Small intestine (tissue), 7 donors: Measurements from ENCODE around the gene CDH22. TPM values are rescaled to one million over a fixed set of nuclear protein-coding genes. Genes with fewer than 3 reads are reported as not detected.

ENCODE experiments used
- DNase-seq, 2 donors: peaks; one replicate each; pipeline versions ENCODE4 v3.0.0 to v3.0.0-alpha.2; 2013
- FAIRE-seq: peaks from 2 replicates; lab custom pipeline; 2012; peaks lifted over from hg19 to GRCh38; lab: Jason Lieb, UNC
- H3K27ac ChIP-seq, 3 donors: one replicate each; pipeline ENCODE4 v1.5.1; 2013; ENCODE audit warnings: low read length in 2 of 3, mild to moderate bottlenecking in 2 of 3, control low read depth in 1 of 3, inconsistent platforms in 1 of 3, low read depth in 1 of 3, moderate library complexity in 1 of 3
- H3K27me3 ChIP-seq, 3 donors: one replicate each; pipeline ENCODE4 v1.6.1; 2013; ENCODE audit warnings: low read length in 3 of 3, inconsistent platforms in 1 of 3; ENCODE audit not compliant: control insufficient read depth in 3 of 3, insufficient read depth in 3 of 3
- H3K36me3 ChIP-seq, 3 donors: one replicate each; pipeline ENCODE4 v1.6.1; 2013; ENCODE audit warnings: low read length in 3 of 3, inconsistent platforms in 1 of 3, low read depth in 1 of 3, mild to moderate bottlenecking in 1 of 3, moderate library complexity in 1 of 3; ENCODE audit not compliant: control insufficient read depth in 3 of 3, insufficient read depth in 2 of 3
- H3K4me1 ChIP-seq, 3 donors: one replicate each; pipeline ENCODE4 v1.6.1; 2013; ENCODE audit warnings: low read length in 2 of 3, inconsistent platforms in 1 of 3, low read depth in 1 of 3, mild to moderate bottlenecking in 1 of 3, moderate library complexity in 1 of 3; ENCODE audit not compliant: control insufficient read depth in 3 of 3, insufficient read depth in 2 of 3
- H3K4me3 ChIP-seq, 3 donors: one replicate each; pipeline ENCODE4 v1.5.1; 2013; ENCODE audit warnings: low read length in 3 of 3, control low read depth in 1 of 3, inconsistent platforms in 1 of 3, low read depth in 1 of 3, mild to moderate bottlenecking in 1 of 3, moderate library complexity in 1 of 3
- H3K9me3 ChIP-seq, 2 donors: one replicate each; pipeline ENCODE4 v1.6.1; 2013; ENCODE audit warnings: low read depth in 1 of 2, low read length in 1 of 2; ENCODE audit not compliant: control insufficient read depth in 2 of 2, insufficient read depth in 1 of 2
- WGBS, 3 donors: extraction: QIAGEN DNeasy Blood & Tissue Kit; methylation state at CpG; one replicate each; pipeline ENCODE4 v1.1.7; 2013; 5-methylcytosine and 5-hydroxymethylcytosine counted together
- polyA plus RNA-seq, 4 donors: library from polyadenylated mRNA; stranded (reverse) in 3 of 4; unstranded in 1 of 4; fragments of 200-250 nt in 3 of 4; fragments of 120-200 nt in 1 of 4; gene quantifications; one replicate each; pipeline versions ENCODE4 v1.2.1 to v1.2.3, GENCODE V29; 2013
- donor health status: healthy with polysubstance abuse.
- donor health status: control.
- donor health status: control.
- donor health status: Bipolar disorder and iron deficiency.
- donor health status: healthy.

CDH22 gene
- polyA plus RNA-seq, 4 donors: 0.03 to 0.84 TPM; not detected in 2

DNA sequence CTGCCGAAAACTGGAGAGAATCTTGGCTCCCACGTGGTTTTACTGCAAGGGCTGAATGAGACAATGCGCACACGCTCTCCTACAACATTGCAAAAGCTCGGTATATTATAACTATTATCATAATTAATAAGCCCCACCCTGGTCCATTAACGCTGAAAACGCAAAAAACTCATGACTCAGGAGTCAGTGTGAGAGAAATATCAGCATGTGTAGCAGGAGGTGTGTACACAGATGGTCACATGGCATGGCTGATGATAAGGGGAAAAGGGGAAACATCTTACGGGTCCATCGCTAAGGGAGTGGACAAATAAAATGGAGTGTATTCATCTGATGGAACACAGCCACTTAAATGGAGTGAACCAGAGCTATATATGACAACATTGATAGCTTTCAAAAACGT is 29.2 kb downstream of the CDH22 start:
- FAIRE-seq (no peak), DNase-seq (no peak)
- no peak overlapping the region for H3K4me3 ChIP-seq
- H3K9me3 ChIP-seq: no peaks in the 10 kb centered on the region
- 32 to 66% (median 37%) methylated on average over 10 of the region's 10 CpGs for WGBS, 3 donors
- H3K27me3 ChIP-seq: peaks cover 0 to 18% (median 7%) of the 10 kb centered on the region in 3 donors
- H3K27ac ChIP-seq: no peak overlapping the region
- H3K36me3 ChIP-seq: no peaks in the 10 kb centered on the region
- no peaks in the 10 kb centered on the region for H3K4me1 ChIP-seq

DNA sequence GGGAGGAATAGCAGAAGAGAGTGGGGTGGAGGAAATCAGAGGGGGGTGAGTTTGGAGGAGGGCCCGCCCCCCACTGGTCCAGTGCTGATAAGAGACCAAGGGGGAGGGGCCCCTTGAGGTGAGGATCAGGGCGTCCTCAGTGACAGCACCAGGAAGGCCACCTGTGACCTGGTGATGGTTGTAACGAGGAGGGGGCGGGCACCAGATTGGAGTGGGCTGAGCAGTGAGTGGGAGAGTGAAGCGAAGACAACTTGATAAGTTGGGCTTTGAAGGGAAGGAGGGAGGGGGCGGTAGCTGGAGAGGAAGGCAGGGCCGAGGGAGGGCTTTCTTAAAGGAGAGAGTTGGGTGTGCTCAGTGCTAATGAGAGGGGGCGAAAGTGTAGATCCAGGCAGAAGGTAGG is 30.7 kb downstream of the CDH22 start:
- no peak for FAIRE-seq
- 15 to 26% (median 18%) methylated on average over 8 of the region's 8 CpGs for WGBS, 3 donors
- no peaks in the 10 kb centered on the region for H3K36me3 ChIP-seq
- H3K9me3 ChIP-seq: peaks cover 0 to under 1% of the 10 kb centered on the region in 2 donors
- no peak overlapping the region for H3K27ac ChIP-seq
- H3K27me3 ChIP-seq: peaks cover 0 to 16% (median 11%) of the 10 kb centered on the region in 3 donors
- H3K4me3 ChIP-seq: no peak overlapping the region
- H3K4me1 ChIP-seq: no peaks in the 10 kb centered on the region
- no peak for DNase-seq

DNA sequence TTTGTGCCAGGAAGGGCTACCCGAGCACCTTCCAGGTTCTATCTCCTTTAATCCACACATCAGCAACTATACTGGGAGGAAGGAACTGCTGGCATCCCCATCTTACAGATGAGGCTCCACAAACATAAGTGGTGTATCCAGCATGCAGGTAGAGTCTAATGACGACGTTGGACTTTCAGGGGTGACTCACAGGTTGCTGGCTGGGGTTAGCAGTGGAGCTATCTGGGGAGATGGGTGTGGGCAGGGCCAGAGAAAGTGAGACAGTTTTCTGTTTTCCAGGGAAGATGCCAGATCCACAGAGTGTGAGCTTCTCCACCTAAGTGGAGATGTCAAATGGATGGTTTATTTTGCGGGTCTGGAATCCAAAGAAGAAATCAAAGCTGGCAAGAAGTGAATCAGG is 31.8 kb downstream of the CDH22 start:
- Histone ChIP-seq H3K4me3 (no peak overlapping the region), H3K4me1 (no peaks in the 10 kb centered on the region), H3K36me3 (no peaks in the 10 kb centered on the region), H3K27me3 (peaks cover 0 to 17% (median 12%) of the 10 kb centered on the region in 3 donors), H3K27ac (no peak overlapping the region), H3K9me3 (peaks cover 0 to 6% of the 10 kb centered on the region in 2 donors)
- no peak for DNase-seq
- no peak for FAIRE-seq
- WGBS, 3 donors: 35 to 55% (median 41%) methylated on average over 4 of the region's 4 CpGs

DNA sequence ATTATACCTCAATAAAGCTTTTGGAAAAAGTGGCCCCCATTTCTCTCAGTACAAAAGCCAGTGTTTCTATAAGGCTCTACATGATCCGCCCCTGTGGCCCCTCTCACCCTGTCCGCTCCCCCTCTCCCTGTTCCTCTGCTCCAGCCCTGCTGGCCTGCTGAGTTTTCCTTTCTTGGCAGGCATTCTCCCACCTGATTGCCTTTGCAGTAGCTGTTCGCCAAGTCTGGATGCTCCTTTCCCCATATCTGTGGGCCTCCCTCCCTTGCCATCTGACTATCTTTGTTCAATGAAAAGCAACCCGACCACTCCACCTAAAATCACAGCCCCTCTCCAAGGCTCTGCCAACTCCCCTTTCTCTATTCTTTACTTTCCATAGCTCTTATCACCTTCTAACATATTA is 33.2 kb downstream of the CDH22 start:
- WGBS, 3 donors: 59 to 81% (median 68%) methylated on average over 4 of the region's 4 CpGs
- no peak for DNase-seq

DNA sequence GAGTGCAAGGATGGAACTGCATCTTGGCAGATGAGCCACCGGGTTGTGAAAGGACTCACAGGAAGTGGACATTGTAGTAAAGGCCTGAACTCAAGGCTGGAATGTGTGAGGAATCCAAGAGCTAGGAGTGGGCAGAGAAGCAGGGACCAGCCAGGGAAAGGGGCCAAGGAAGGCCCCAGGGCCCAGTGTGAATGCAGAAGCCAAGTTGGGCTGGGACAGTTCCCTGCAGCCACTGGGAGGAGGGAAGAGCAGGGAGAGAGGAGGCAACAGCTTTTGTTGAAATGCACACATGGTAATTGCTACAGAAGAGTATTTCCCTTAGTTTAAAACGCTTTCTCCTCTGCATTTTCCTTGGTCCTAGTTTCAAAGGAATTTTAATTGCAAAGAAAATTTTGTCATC is 34.6 kb downstream of the CDH22 start:
- no peak for FAIRE-seq
- 24 to 40% (median 33%) methylated on average over 2 of the region's 2 CpGs for WGBS, 3 donors
- no peak for DNase-seq

More for the DNA sequence above, 33.2 kb downstream of the CDH22 start:
- H3K36me3 ChIP-seq: no peaks in the 10 kb centered on the region
- H3K4me1 ChIP-seq: no peaks in the 10 kb centered on the region
- peaks cover 0 to 20% (median 14%) of the 10 kb centered on the region in 3 donors for H3K27me3 ChIP-seq
- H3K9me3 ChIP-seq: peaks cover 0 to 6% of the 10 kb centered on the region in 2 donors
- no peak overlapping the region for H3K4me3 ChIP-seq
- no peak for FAIRE-seq
- H3K27ac ChIP-seq: no peak overlapping the region

DNA sequence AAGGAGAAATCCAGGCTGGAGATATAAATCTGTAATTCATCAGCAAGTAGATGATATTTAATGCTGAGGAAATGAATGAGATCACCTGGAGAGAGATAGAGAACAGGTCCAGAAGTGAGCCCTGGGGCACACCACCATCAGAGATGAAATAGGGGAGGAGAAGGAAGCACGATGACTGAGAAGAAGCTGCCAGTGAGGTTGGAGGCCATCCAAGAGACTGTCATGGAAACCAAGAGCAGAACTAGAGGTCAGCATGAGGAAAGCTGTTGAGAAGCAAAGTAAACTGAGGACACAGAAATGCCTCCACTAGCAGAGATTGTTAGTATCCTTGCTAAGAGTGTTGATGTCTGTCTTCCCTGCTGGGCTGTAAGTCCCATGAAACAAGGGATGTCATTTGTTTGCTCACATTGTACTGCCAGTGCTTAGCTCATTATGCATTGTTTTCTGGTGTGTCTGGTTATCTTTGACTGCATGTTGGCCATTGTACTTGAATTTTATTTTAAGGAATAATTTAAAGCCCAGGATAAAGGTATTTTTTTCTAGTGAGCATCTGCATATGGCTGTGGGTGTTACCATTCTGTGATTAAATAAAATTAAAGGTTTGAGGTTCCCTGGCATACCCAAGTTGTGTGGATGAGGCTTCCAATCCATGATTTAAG is 35.8 kb downstream of the CDH22 start:
- Histone ChIP-seq H3K9me3 (peaks cover 0 to 6% of the 10 kb centered on the region in 2 donors), H3K27me3 (peaks cover 0 to 34% (median 16%) of the 10 kb centered on the region in 3 donors), H3K4me1 (no peaks in the 10 kb centered on the region), H3K27ac (no peak overlapping the region), H3K36me3 (no peaks in the 10 kb centered on the region), H3K4me3 (no peak overlapping the region)
- FAIRE-seq (no peak), DNase-seq (no peak)
- 57 to 78% (median 67%) methylated on average over 1 of the region's 1 CpG for WGBS, 3 donors

More for the DNA sequence above, 34.6 kb downstream of the CDH22 start:
- Histone ChIP-seq H3K27me3 (peaks cover 0 to 24% (median 16%) of the 10 kb centered on the region in 3 donors), H3K4me3 (no peak overlapping the region), H3K9me3 (peaks cover 0 to 6% of the 10 kb centered on the region in 2 donors), H3K27ac (no peak overlapping the region), H3K36me3 (no peaks in the 10 kb centered on the region), H3K4me1 (no peaks in the 10 kb centered on the region)

DNA sequence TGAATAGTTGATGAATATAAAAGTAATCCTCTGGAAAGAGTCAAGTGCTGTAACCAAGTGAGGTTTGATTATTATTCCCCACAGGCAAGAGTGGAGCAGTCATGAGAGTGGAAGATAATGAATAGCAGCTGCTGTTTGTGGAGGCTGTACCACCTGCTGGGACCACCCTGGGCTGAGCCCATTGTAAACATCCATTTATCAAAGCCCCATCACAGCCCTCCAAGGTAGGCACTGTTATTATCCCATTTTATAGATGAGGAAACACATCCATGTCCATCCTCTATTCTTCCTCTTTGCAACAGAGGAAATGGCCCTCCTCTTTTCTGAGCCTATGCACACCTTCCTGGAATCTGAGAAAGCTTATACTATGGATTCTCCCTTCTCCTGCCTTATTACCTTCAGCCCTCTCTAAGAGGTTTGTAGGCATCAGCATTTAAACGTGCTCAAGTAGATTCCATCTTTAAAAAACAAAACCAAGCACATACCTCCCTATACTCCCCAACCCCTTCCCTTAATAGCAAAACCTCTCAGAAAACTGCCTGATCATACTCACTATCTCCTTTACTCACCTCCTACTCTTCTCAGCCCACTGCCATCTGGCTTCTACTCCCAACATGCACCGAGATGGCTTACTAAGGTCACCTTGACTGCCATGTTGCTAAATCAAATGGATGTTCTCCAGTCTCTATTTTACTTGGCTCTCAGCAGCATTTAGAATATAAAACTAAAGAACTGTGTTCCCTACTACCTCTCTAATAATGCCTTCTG is 37.1 kb downstream of the CDH22 start:
- H3K27ac ChIP-seq: no peak overlapping the region
- DNase-seq (no peak), FAIRE-seq (no peak)
- 47 to 67% (median 60%) methylated on average over 2 of the region's 2 CpGs for WGBS, 3 donors
- H3K27me3 ChIP-seq: peaks cover 0 to 34% (median 16%) of the 10 kb centered on the region in 3 donors
- no peak overlapping the region for H3K4me3 ChIP-seq
- H3K36me3 ChIP-seq: no peaks in the 10 kb centered on the region
- H3K9me3 ChIP-seq: peaks cover 0 to 6% of the 10 kb centered on the region in 2 donors
- H3K4me1 ChIP-seq: no peaks in the 10 kb centered on the region

DNA sequence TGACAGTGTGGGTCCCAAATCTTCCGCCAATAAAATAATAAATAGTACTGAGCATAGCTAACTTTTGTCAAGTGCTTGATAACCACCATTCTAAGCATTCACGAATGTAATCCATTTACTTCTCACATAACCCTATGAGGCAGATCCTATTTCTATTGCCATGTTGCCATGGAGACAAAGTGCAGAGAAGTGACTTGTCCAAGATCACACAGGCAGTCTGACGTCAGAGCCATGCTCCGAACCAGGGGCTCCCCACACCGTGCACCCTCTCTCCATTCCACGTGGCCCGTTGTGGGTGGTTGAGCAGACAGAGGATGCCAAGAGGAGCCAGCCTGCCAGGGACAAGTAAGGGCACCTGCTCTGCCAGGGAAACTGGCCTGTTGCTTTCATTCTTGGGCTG is 38.9 kb downstream of the CDH22 start:
- H3K36me3 ChIP-seq: no peaks in the 10 kb centered on the region
- H3K4me1 ChIP-seq: no peaks in the 10 kb centered on the region
- FAIRE-seq (no peak), DNase-seq (no peak)
- WGBS, 3 donors: 79 to 82% (median 79%) methylated on average over 7 of the region's 7 CpGs
- peaks cover 0 to 32% (median 15%) of the 10 kb centered on the region in 3 donors for H3K27me3 ChIP-seq
- peaks cover 0 to 6% of the 10 kb centered on the region in 2 donors for H3K9me3 ChIP-seq
- no peak overlapping the region for H3K4me3 ChIP-seq
- H3K27ac ChIP-seq: no peak overlapping the region
